Measurements from ENCODE around the gene PPFIBP1.

- no peak for TF ChIP-seq REST (IDR thresholded peaks at IDR 0.05)
- no peak for TF ChIP-seq CTCF (IDR thresholded peaks at IDR 0.05)
- TF ChIP-seq POLR2A (IDR thresholded peaks at IDR 0.05; ENCODE audit: low read length) = no peak
- no peak for TF ChIP-seq ZSCAN20 (CRISPR knock-in tag; IDR thresholded peaks at IDR 0.05)
- TF ChIP-seq NFE2L2 (conservative IDR thresholded peaks at IDR 0.05; ENCODE audit: low read length) = no peak
- TF ChIP-seq ELK1 (IDR thresholded peaks at IDR 0.05; ENCODE audit: low read depth, low read length) = no peak
- TF ChIP-seq KDM5A (IDR thresholded peaks at IDR 0.05) = no peak
- no peak for TF ChIP-seq ESRRA (IDR thresholded peaks at IDR 0.05; ENCODE audit: borderline replicate concordance, low read length)
- TF ChIP-seq EP300 (IDR thresholded peaks at IDR 0.05) = no peak
- TF ChIP-seq ZNF302 (CRISPR knock-in tag; IDR thresholded peaks at IDR 0.05) = no peak
- no peak for TF ChIP-seq TP53 (CRISPR knock-in tag; IDR thresholded peaks at IDR 0.05)
- TF ChIP-seq RAD21 (conservative IDR thresholded peaks at IDR 0.05 in 1 of 2, IDR thresholded peaks at IDR 0.05 in 1 of 2) = no peak
- TF ChIP-seq, protein P1, sequence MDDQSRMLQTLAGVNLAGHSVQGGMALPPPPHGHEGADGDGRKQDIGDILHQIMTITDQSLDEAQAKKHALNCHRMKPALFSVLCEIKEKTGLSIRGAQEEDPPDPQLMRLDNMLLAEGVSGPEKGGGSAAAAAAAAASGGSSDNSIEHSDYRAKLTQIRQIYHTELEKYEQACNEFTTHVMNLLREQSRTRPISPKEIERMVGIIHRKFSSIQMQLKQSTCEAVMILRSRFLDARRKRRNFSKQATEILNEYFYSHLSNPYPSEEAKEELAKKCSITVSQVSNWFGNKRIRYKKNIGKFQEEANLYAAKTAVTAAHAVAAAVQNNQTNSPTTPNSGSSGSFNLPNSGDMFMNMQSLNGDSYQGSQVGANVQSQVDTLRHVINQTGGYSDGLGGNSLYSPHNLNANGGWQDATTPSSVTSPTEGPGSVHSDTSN (IDR thresholded peaks at IDR 0.05) = no peak
- TF ChIP-seq BCL3 (IDR thresholded peaks at IDR 0.05) = no peak
Observed at GRCh38 chr12:27480016-27480415, 44.0 kb upstream of the PPFIBP1 start.

All from A549 (cell line).